OCI-LY7 (cell line): ENCODE data around the gene DDX5. TPM values are rescaled to one million over a fixed set of nuclear protein-coding genes. Genes with fewer than 3 reads are reported as not detected.

Experiments
- BruUV-seq: library from RNA; stranded (reverse); fragments of 400-500 nt; replicated peaks from 2 replicates; lab custom pipeline; 2021; lab: Mats Ljungman, UMichigan
- CTCF ChIA-PET: fragments of 300-600 bp; sonication (Branson Sonifier 250); formaldehyde crosslinking; loops from one replicate; lab custom pipeline; 2022; ENCODE audit warnings: antibody characterized with exemption; ENCODE audit not compliant: unreplicated experiment; lab: Charles Lee
- POLR2A ChIA-PET: fragments of 300-600 bp; sonication (Branson Sonifier 250); formaldehyde crosslinking; loops from one replicate; lab custom pipeline; 2022; ENCODE audit warnings: antibody characterized with exemption; lab: Charles Lee
- DNase-seq: peaks from one replicate; pipeline ENCODE4 v3.0.0-alpha.2; 2015; ENCODE audit warnings: low spot score
- H2AFZ ChIP-seq: fragments of 200-600 bp; sonication (generic), shearing (Covaris generic); 2 replicates; pipeline ENCODE4 v1.6.1; 2014; ENCODE audit warnings: mild to moderate bottlenecking, antibody characterized with exemption, low read length, moderate library complexity
- H3K27ac ChIP-seq: fragments of 200-600 bp; sonication (generic); 2 replicates; pipeline ENCODE4 v1.5.1; 2014; ENCODE audit warnings: mixed run types, low read depth, mild to moderate bottlenecking, moderate library complexity, low read length, inconsistent platforms; ENCODE audit not compliant: poor library complexity, severe bottlenecking
- H3K36me3 ChIP-seq: fragments of 200-600 bp; sonication (generic); 2 replicates; pipeline ENCODE4 v1.6.1; 2014; ENCODE audit warnings: mild to moderate bottlenecking, antibody characterized with exemption, low read length, moderate library complexity, mixed read lengths; ENCODE audit not compliant: insufficient read depth
- H3K4me1 ChIP-seq: fragments of 200-600 bp; sonication (generic); 2 replicates; pipeline ENCODE4 v1.5.1; 2014; ENCODE audit warnings: mild to moderate bottlenecking, low read length; ENCODE audit not compliant: insufficient read depth, poor library complexity, severe bottlenecking
- H3K4me2 ChIP-seq: fragments of 200-600 bp; sonication (generic); 2 replicates; pipeline ENCODE4 v1.6.1; 2014; ENCODE audit warnings: mild to moderate bottlenecking, low read length
- H3K4me3 ChIP-seq: fragments of 200-600 bp; sonication (generic); 2 replicates; pipeline ENCODE4 v1.5.1; 2014; ENCODE audit warnings: mild to moderate bottlenecking, low read depth, low read length; ENCODE audit not compliant: poor library complexity, severe bottlenecking
- H3K79me2 ChIP-seq: fragments of 200-600 bp; sonication (generic); 2 replicates; pipeline ENCODE4 v1.6.1; 2016; ENCODE audit warnings: low read depth, mild to moderate bottlenecking, low read length, moderate library complexity, mixed read lengths; ENCODE audit not compliant: insufficient read depth
- H3K9me2 ChIP-seq: fragments of 200-600 bp; sonication (generic); 2 replicates; pipeline ENCODE4 v1.6.1; 2016; ENCODE audit warnings: mild to moderate bottlenecking, low read length, mixed read lengths; ENCODE audit not compliant: insufficient read depth
- H3K9me3 ChIP-seq: fragments of 200-600 bp; sonication (generic); 2 replicates; pipeline ENCODE4 v1.6.1; 2014; ENCODE audit warnings: mild to moderate bottlenecking, mixed run types, low read length, mixed read lengths
- H4K20me1 ChIP-seq: fragments of 200-600 bp; sonication (generic); 2 replicates; pipeline ENCODE4 v1.6.1; 2014; ENCODE audit warnings: mild to moderate bottlenecking, antibody characterized with exemption, low read length, moderate library complexity, mixed read lengths; ENCODE audit not compliant: insufficient read depth
- EZH2phosphoT487 ChIP-seq: fragments of 200-600 bp; sonication (generic); IDR thresholded peaks from 2 replicates; pipeline ENCODE4 v1.6.1; 2018; ENCODE audit warnings: low read depth, borderline replicate concordance, mild to moderate bottlenecking, mixed run types, antibody characterized with exemption, low read length, moderate library complexity, mixed read lengths
- intact Hi-C: fragments of 100-400 bp; cut with micrococcal nuclease; formaldehyde crosslinking; loops from one replicate; pipeline ENCODE4 v1.10.0; 2022; ENCODE audit not compliant: unreplicated experiment
- total RNA-seq, 2 experiments: library from RNA; depleted of rRNA in 1 of 2; stranded (reverse); fragments of >200 nt in 1 of 2; shearing (Covaris generic) in 1 of 2; gene quantifications; 2 replicates each; pipeline ENCODE4 v1.2.3, GENCODE V29; 2014 to 2022
- TF ChIP-seq, protein P1 (sequence below): fragments of 200-600 bp; sonication (generic); conservative IDR thresholded peaks from 2 replicates; pipeline ENCODE4 v1.5.1; 2014; ENCODE audit warnings: mild to moderate bottlenecking, antibody characterized with exemption, low read length, moderate library complexity, mixed read lengths

DDX5 gene
- total RNA-seq, 2 experiments from 2014 or later, result 362 to 815 TPM

DNA sequence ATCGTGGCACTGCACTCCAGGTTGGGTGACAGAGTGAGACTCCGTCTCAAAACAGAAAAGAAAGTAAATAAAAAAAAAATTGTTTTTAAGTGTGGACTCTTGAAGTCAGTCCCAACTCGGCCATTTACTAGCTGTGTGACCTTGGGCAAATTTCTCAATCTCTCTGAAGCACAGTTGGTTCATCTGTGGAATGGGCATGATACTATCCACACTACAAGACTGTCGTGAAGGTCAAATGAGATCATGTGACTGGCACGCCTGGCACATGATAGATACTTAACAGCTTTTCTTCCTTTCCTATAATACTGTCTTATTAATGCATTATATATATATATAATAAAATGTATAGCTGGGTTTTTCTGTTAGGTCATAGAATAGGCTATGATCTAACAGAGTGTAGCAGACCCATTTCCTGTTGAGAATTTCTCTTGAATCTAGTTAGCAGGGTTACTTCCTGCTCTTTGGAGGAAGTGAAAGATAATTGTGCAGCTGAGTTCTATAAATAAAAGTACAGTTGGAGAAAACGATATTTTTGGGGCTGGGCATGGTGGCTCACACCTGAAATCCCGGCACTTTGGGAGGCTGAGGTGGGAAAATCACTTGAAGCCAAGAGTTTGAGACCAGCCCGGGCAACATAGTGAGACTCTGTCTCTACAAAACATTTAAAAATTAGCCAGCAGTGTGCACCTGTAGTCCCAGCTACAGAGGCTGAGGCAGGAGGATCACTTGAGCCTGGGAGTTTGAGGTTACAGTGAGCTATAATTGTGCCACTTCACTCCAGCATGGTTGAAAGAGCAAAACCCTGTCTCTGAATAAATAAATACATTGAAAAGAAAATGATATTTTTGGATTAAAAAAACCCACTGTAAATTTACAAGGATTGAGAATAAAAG, 49.9 kb downstream of the DDX5 start:
- no peak for TF ChIP-seq EZH2phosphoT487
- TF ChIP-seq, protein P1, sequence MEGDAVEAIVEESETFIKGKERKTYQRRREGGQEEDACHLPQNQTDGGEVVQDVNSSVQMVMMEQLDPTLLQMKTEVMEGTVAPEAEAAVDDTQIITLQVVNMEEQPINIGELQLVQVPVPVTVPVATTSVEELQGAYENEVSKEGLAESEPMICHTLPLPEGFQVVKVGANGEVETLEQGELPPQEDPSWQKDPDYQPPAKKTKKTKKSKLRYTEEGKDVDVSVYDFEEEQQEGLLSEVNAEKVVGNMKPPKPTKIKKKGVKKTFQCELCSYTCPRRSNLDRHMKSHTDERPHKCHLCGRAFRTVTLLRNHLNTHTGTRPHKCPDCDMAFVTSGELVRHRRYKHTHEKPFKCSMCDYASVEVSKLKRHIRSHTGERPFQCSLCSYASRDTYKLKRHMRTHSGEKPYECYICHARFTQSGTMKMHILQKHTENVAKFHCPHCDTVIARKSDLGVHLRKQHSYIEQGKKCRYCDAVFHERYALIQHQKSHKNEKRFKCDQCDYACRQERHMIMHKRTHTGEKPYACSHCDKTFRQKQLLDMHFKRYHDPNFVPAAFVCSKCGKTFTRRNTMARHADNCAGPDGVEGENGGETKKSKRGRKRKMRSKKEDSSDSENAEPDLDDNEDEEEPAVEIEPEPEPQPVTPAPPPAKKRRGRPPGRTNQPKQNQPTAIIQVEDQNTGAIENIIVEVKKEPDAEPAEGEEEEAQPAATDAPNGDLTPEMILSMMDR, result no peak
- peaks cover 19% of the 10 kb centered on the region; the same call in 1 of the 2 replicates for H3K79me2 ChIP-seq

DNA sequence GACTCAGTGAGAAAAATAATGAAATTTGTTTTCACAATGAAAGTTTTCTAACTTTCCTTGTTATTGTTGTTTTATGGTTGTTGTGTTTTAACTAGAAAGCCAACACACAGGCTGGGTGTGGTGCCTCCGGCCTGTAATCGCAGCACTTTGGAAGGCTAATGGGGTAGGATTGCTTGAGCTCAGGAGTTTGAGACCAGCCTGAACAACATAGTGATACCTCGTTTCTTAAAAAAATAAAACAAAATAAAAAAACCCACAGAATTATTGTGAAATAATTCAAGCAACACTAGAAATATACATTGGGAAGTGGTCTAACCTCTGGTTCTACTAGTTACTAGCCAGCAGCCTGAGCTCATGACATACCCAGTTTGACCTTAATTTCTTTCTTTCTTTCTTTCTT, 56.5 kb downstream of the DDX5 start:
- H3K36me3 ChIP-seq, result peaks cover 38% of the 10 kb centered on the region
- H3K9me3 ChIP-seq, result no peaks in the 10 kb centered on the region
- intact Hi-C loops, result no loop called here
- peak overlapping the region; percentile 86 for H3K27ac ChIP-seq
- TF ChIP-seq, protein P1, result no peak
- no peak for TF ChIP-seq EZH2phosphoT487
- H2AFZ ChIP-seq, result peak overlapping the region; percentile 90; the same call in 1 of the 2 replicates
- H4K20me1 ChIP-seq, result no peaks in the 10 kb centered on the region
- H3K79me2 ChIP-seq, result peaks cover 42% of the 10 kb centered on the region; the same call in 1 of the 2 replicates
- no TSS peak for BruUV-seq
- no peaks in the 10 kb centered on the region for H3K9me2 ChIP-seq
- ChIA-PET POLR2A (interaction anchor here (0.6 to 2.2 kb wide), 11 partner anchors 34 to 606 kb away, joined by 3 to 11 read pairs (median 3); partner anchors contain the start of genes CEP95, DDX5 and POLG2), CTCF (no interaction called here)
- peak; percentile 23 for DNase-seq
- peaks cover 48% of the 10 kb centered on the region for H3K4me1 ChIP-seq
- H3K4me2 ChIP-seq, result peak overlapping the region; percentile 98
- H3K4me3 ChIP-seq, result peak overlapping the region; percentile 76

More for the DNA sequence above, 49.9 kb downstream of the DDX5 start:
- Histone ChIP-seq H3K9me2 (no peaks in the 10 kb centered on the region), H3K4me1 (peaks cover 58% of the 10 kb centered on the region), H3K27ac (peak overlapping the region; percentile 94), H3K36me3 (peaks cover 85% of the 10 kb centered on the region), H3K4me3 (peak overlapping the region; percentile 41), H4K20me1 (no peaks in the 10 kb centered on the region), H3K4me2 (peak overlapping the region; percentile 52), H2AFZ (no peak overlapping the region), H3K9me3 (peaks cover 13% of the 10 kb centered on the region; the same call in 1 of the 2 replicates)
- intact Hi-C loops, result no loop called here
- CTCF ChIA-PET, result no interaction called here
- BruUV-seq, result no TSS peak
- peak; percentile 89 for DNase-seq
- POLR2A ChIA-PET, result interaction anchor here (0.5 to 1.4 kb wide), 11 partner anchors 9 to 355 kb away, joined by 3 to 6 read pairs (median 3); partner anchors contain the start of gene POLG2
